Esophagus (tissue), 2 donors: ENCODE data around the gene FAM241B. TPM values are rescaled to one million over a fixed set of nuclear protein-coding genes. Genes with fewer than 3 reads are reported as not detected.
A peak's percentile ranks its signal among the peaks of the same experiment; 100 is the strongest.

Experiments used
- H3K27ac ChIP-seq, 2 donors: one replicate each; pipeline ENCODE4 v1.5.1; 2013; ENCODE audit warnings: low read depth in 2 of 2, mild to moderate bottlenecking in 2 of 2, inconsistent platforms in 1 of 2, low read length in 1 of 2, moderate library complexity in 1 of 2
- H3K27me3 ChIP-seq, 2 donors: one replicate each; pipeline ENCODE4 v1.6.1; 2013; ENCODE audit warnings: low read length in 2 of 2, control low read depth in 1 of 2, mild to moderate bottlenecking in 1 of 2; ENCODE audit not compliant: insufficient read depth in 2 of 2, control insufficient read depth in 1 of 2
- H3K36me3 ChIP-seq, 2 donors: one replicate each; pipeline ENCODE4 v1.6.1; 2013; ENCODE audit warnings: low read length in 1 of 2; ENCODE audit not compliant: control insufficient read depth in 2 of 2, insufficient read depth in 2 of 2
- H3K4me1 ChIP-seq, 2 donors: one replicate each; pipeline ENCODE4 v1.6.1; 2013; ENCODE audit warnings: low read length in 1 of 2; ENCODE audit not compliant: control insufficient read depth in 2 of 2, insufficient read depth in 2 of 2
- H3K4me3 ChIP-seq, 2 donors: one replicate each; pipeline ENCODE4 v1.5.1; 2013; ENCODE audit warnings: low read length in 2 of 2, mild to moderate bottlenecking in 2 of 2, low read depth in 1 of 2, moderate library complexity in 1 of 2
- H3K9me3 ChIP-seq, 2 donors: one replicate each; pipeline ENCODE4 v1.6.1; 2013; ENCODE audit warnings: mild to moderate bottlenecking in 2 of 2, low read depth in 1 of 2, low read length in 1 of 2, moderate library complexity in 1 of 2; ENCODE audit not compliant: control insufficient read depth in 2 of 2, insufficient read depth in 1 of 2
- WGBS, 2 donors: extraction: QIAGEN DNeasy Blood & Tissue Kit; methylation state at CpG; one replicate each; pipeline ENCODE4 v1.1.7; 2013; 5-methylcytosine and 5-hydroxymethylcytosine counted together
- polyA plus RNA-seq, 2 donors: library from polyadenylated mRNA; stranded (reverse); fragments of 200-250 nt; gene quantifications; one replicate each; pipeline ENCODE4 v1.2.3, GENCODE V29; 2013
- donor health status: healthy with polysubstance abuse.
- donor health status: Bipolar disorder and iron deficiency.

Gene FAM241B
- polyA plus RNA-seq, 2 donors, result 4.3 to 5.2 TPM

- Histone ChIP-seq H3K27ac (no peak overlapping the region), H3K9me3 (no peaks in the 10 kb centered on the region), H3K4me3 (no peak overlapping the region), H3K4me1 (no peaks in the 10 kb centered on the region), H3K27me3 (no peaks in the 10 kb centered on the region), H3K36me3 (no peaks in the 10 kb centered on the region)
- WGBS, 2 donors, result 79 to 88% methylated on average over 4 of the region's 4 CpGs
Observed at GRCh38 chr10:69616358-69616757, 13.7 kb upstream of the FAM241B start.

DNA sequence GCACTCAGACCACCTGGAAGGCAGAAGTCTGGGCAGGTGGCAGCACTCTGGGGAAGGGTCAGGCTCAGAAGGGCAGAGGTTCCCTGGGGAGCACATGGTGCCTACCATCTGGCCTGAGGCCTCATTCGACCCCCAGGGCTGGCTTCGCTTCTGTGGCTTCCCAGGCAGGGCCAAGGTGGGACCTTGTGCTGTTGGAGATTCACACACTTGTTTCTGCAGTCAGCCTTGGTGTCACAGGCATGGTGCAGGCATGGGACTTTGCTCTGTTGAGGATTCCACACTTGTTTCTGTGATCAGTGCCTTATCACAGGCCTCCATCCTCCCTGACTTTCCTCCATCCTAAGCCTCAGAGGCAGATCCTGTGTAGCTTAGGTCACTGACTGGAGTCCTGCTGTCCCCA is 11.3 kb upstream of the FAM241B start:
- Histone ChIP-seq H3K27ac (no peak overlapping the region), H3K9me3 (no peaks in the 10 kb centered on the region), H3K27me3 (no peaks in the 10 kb centered on the region), H3K4me3 (no peak overlapping the region), H3K36me3 (no peaks in the 10 kb centered on the region), H3K4me1 (no peaks in the 10 kb centered on the region)
- 78 to 89% methylated on average over 2 of the region's 2 CpGs for WGBS, 2 donors

DNA sequence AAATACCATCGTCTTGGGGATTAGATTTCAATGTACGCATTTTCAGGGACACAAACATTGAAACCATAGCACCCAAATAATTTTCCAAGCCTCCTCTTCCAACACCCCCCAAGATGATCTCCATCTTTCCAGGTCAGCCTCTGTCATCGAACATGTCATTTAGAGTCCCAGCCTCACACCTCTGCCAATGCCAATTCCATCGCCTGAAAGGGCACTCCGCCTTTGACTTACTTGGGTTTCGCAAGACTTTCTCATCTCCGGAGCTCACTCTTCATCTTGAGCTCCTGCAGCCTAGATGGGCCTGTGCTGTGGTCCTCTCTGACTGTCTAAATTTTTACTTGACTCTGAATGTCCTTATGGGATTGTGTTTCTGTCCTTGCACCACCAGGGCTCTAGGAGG is 10.4 kb upstream of the FAM241B start:
- Histone ChIP-seq H3K27ac (no peak overlapping the region), H3K4me3 (no peak overlapping the region), H3K4me1 (no peaks in the 10 kb centered on the region), H3K9me3 (no peaks in the 10 kb centered on the region), H3K27me3 (no peaks in the 10 kb centered on the region), H3K36me3 (no peaks in the 10 kb centered on the region)
- WGBS, 2 donors, result 77 to 88% methylated on average over 7 of the region's 7 CpGs

- H3K4me1 ChIP-seq, result no peaks in the 10 kb centered on the region
- H3K36me3 ChIP-seq, result no peaks in the 10 kb centered on the region
- H3K4me3 ChIP-seq, result no peak overlapping the region
- H3K9me3 ChIP-seq, result no peaks in the 10 kb centered on the region
- no peaks in the 10 kb centered on the region for H3K27me3 ChIP-seq
- H3K27ac ChIP-seq, result no peak overlapping the region
- 55 to 60% methylated on average over 5 of the region's 5 CpGs for WGBS, 2 donors
Observed at GRCh38 chr10:69620625-69621024, 9.4 kb upstream of the FAM241B start.

- Histone ChIP-seq H3K36me3 (no peaks in the 10 kb centered on the region), H3K27ac (no peak overlapping the region)
Observed at GRCh38 chr10:69624245-69624786, 5.7 kb upstream of the FAM241B start.

DNA sequence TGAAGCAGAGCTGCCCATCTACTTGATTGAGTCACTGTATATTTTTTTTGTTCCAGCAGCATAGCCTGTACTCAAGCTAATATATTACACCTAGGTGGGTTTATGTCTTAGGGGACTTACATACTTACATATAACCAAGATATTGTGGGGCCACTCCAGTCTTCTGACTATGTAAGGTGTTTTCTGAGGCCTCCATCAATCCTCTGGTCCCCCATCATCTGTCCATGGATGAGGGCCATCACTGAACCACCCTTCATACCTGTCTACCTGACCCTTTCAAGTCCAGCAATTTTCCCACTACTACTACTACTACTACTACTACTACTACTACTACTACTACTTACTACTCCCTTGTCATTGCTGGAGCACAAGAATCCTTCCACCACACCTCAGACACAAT is 3.2 kb upstream of the FAM241B start:
- peaks cover 3 to 5% of the 10 kb centered on the region in 2 donors for H3K4me1 ChIP-seq
- no peak overlapping the region for H3K4me3 ChIP-seq
- no peak overlapping the region for H3K27ac ChIP-seq
- no peaks in the 10 kb centered on the region for H3K9me3 ChIP-seq
- H3K27me3 ChIP-seq, result no peaks in the 10 kb centered on the region
- no peaks in the 10 kb centered on the region for H3K36me3 ChIP-seq

More at GRCh38 chr10:69624245-69624786, 5.7 kb upstream of the FAM241B start:
- no peaks in the 10 kb centered on the region for H3K27me3 ChIP-seq
- H3K4me3 ChIP-seq, result no peak overlapping the region
- no peaks in the 10 kb centered on the region for H3K4me1 ChIP-seq
- no peaks in the 10 kb centered on the region for H3K9me3 ChIP-seq
- 40 to 43% methylated on average over 2 of the region's 2 CpGs for WGBS, 2 donors

DNA sequence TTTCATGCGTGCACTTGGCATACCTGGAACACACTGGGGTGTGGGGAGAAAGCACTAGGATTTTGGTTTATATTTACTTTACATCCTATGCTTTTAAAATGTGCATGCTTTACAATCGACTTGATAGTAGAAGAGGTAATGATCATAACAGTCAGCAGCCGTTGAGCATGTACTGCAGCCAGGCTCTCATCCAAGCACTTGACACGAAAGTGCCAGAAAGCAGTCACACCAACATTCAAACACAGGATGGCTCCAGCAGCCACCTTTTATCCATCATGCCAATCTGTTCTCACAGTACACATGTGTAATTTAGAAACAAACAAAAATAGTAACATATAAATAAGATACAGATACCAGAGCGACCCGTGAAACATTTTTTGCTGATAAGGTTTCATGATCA is 1.2 kb upstream of the FAM241B start:
- 52 to 68% methylated on average over 6 of the region's 6 CpGs for WGBS, 2 donors
- H3K36me3 ChIP-seq, result peaks cover 0 to 4% of the 10 kb centered on the region in 2 donors
- H3K9me3 ChIP-seq, result no peaks in the 10 kb centered on the region
- no peak overlapping the region for H3K4me3 ChIP-seq
- no peak overlapping the region for H3K27ac ChIP-seq
- no peaks in the 10 kb centered on the region for H3K27me3 ChIP-seq
- H3K4me1 ChIP-seq, result peaks cover 3 to 5% of the 10 kb centered on the region in 2 donors

- Histone ChIP-seq H3K36me3 (peaks cover 0 to 5% of the 10 kb centered on the region in 2 donors), H3K9me3 (no peaks in the 10 kb centered on the region), H3K27ac (no peak overlapping the region), H3K4me3 (peak overlapping the region in 1 of 2 donors; percentile 61), H3K27me3 (no peaks in the 10 kb centered on the region), H3K4me1 (peaks cover 3 to 5% of the 10 kb centered on the region in 2 donors)
- 41 to 44% methylated on average over 2 of the region's 2 CpGs for WGBS, 2 donors
Observed at GRCh38 chr10:69629519-69629896, 539 bp upstream of the FAM241B start.

GRCh38 chr10:69630651-69631400 is 779 bp downstream of the FAM241B start:
- 61 to 62% methylated on average over 24 of the region's 24 CpGs for WGBS, 2 donors

DNA sequence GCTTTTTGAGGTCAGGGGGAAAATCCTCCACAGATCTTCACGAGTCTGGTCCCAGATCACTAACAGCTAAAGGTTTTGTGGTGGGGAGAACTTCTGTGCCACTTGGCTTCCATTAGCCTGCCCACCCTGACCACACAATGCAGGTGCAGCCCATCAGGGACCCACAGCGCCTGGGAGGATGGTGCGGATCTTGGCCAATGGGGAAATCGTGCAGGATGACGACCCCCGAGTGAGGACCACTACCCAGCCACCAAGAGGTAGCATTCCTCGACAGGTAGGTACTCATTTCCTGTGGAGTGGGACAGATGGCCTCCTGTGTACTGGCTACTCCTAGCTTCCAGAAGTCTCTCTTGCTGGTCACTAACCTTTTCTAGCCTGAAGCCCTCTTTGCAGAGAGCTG is 1.5 kb downstream of the FAM241B start:
- H3K9me3 ChIP-seq, result no peaks in the 10 kb centered on the region
- peaks cover 0 to 5% of the 10 kb centered on the region in 2 donors for H3K36me3 ChIP-seq
- WGBS, 2 donors, result 88 to 89% methylated on average over 7 of the region's 7 CpGs
- H3K4me1 ChIP-seq, result peaks cover 3 to 5% of the 10 kb centered on the region in 2 donors
- H3K4me3 ChIP-seq, result no peak overlapping the region
- H3K27me3 ChIP-seq, result no peaks in the 10 kb centered on the region
- no peak overlapping the region for H3K27ac ChIP-seq

More at GRCh38 chr10:69630651-69631400, 779 bp downstream of the FAM241B start:
- peaks cover 0 to 5% of the 10 kb centered on the region in 2 donors for H3K36me3 ChIP-seq
- no peak overlapping the region for H3K27ac ChIP-seq
- peaks cover 3 to 5% of the 10 kb centered on the region in 2 donors for H3K4me1 ChIP-seq
- no peaks in the 10 kb centered on the region for H3K9me3 ChIP-seq
- no peaks in the 10 kb centered on the region for H3K27me3 ChIP-seq
- peak overlapping the region; percentile 60 to 61 for H3K4me3 ChIP-seq
